T-cell (primary cell): ENCODE data around the gene TP53INP2. TPM values are rescaled to one million over a fixed set of nuclear protein-coding genes. Genes with fewer than 3 reads are reported as not detected.

Experiments used
- ATAC-seq, 4 experiments: fragments of 200-7000 bp in 3 of 4; fragments of 150-1000 bp in 1 of 4; cut with Tn5 transposase; replicated peaks in 1 of 4; 1 replicate in 3 of 4; 2 replicates in 1 of 4; pipeline ENCODE4 v1.10.0; 2021; ENCODE audit warnings: moderate library complexity in 3 of 4, mild to moderate bottlenecking in 2 of 4, moderate number of reproducible peaks in 1 of 4
- CTCF ChIA-PET, 2 donors: fragments of 300-600 bp; sonication (Branson Sonifier 250); formaldehyde crosslinking; loops; one replicate each; lab custom pipeline; 2022; ENCODE audit warnings: antibody characterized with exemption in 2 of 2; lab: Charles Lee
- POLR2A ChIA-PET, 2 donors: fragments of 300-600 bp; sonication (Branson Sonifier 250); formaldehyde crosslinking; loops; one replicate each; lab custom pipeline; 2022; ENCODE audit warnings: antibody characterized with exemption in 2 of 2; lab: Charles Lee
- DNase-seq, 35 experiments: peaks; one replicate each; pipeline versions ENCODE4 v3.0.0 to v3.0.0-alpha.2; 2013 to 2023
- H3K27ac ChIP-seq: one replicate; pipeline ENCODE4 v1.5.1; 2013; ENCODE audit warnings: low read length
- H3K27me3 ChIP-seq, 2 experiments: replicated peaks in 1 of 2; 1 replicate in 1 of 2; 2 replicates in 1 of 2; pipeline versions ENCODE4 v1.6.1 to v1.7.0; 2013; ENCODE audit warnings: low read length in 1 of 2, mixed read lengths in 1 of 2; ENCODE audit not compliant: control insufficient read depth in 2 of 2, insufficient read depth in 2 of 2; ENCODE audit errors: extremely low read depth in 1 of 2
- H3K36me3 ChIP-seq, 2 donors: 1 replicate in 1 of 2; 2 replicates in 1 of 2; pipeline versions ENCODE4 v1.6.1 to v1.7.0; 2013; ENCODE audit warnings: low read length in 1 of 2; ENCODE audit not compliant: control insufficient read depth in 2 of 2, insufficient read depth in 1 of 2; ENCODE audit errors: extremely low read depth in 1 of 2
- H3K4me1 ChIP-seq, 2 experiments: 1 replicate in 1 of 2; 2 replicates in 1 of 2; pipeline versions ENCODE4 v1.6.1 to v1.7.0; 2013; ENCODE audit warnings: low read length in 2 of 2, mixed read lengths in 1 of 2; ENCODE audit not compliant: insufficient read depth in 2 of 2, control insufficient read depth in 1 of 2; ENCODE audit errors: extremely low read depth in 1 of 2
- H3K4me3 ChIP-seq, 2 donors: 1 replicate in 1 of 2; 2 replicates in 1 of 2; pipeline versions ENCODE4 v1.5.1 to v1.7.0; 2013; ENCODE audit warnings: mild to moderate bottlenecking in 2 of 2, low read length in 1 of 2, moderate library complexity in 1 of 2; ENCODE audit not compliant: control insufficient read depth in 1 of 2; ENCODE audit errors: extremely low read depth in 1 of 2
- H3K9me3 ChIP-seq: 2 replicates; pipeline ENCODE4 v1.7.0; 2013
- H3K27ac Mint-ChIP-seq, 2 donors: one replicate each; pipeline ENCODE4 v1.8.0; 2020 to 2021; ENCODE audit warnings: mild to moderate bottlenecking in 2 of 2, mixed read lengths in 2 of 2
- H3K27me3 Mint-ChIP-seq, 2 donors: one replicate each; pipeline ENCODE4 v1.8.0; 2021 to 2022; ENCODE audit warnings: mixed read lengths in 2 of 2
- H3K36me3 Mint-ChIP-seq: one replicate; pipeline ENCODE4 v1.8.0; 2021; ENCODE audit warnings: mixed read lengths
- H3K4me1 Mint-ChIP-seq, 3 donors: one replicate each; pipeline ENCODE4 v1.8.0; 2020 to 2022; ENCODE audit warnings: mixed read lengths in 3 of 3, mild to moderate bottlenecking in 1 of 3
- H3K4me3 Mint-ChIP-seq, 3 donors: one replicate each; pipeline ENCODE4 v1.8.0; 2020 to 2022; ENCODE audit warnings: mild to moderate bottlenecking in 3 of 3, mixed read lengths in 3 of 3, moderate library complexity in 3 of 3
- H3K9me3 Mint-ChIP-seq, 3 donors: one replicate each; pipeline ENCODE4 v1.8.0; 2020 to 2022; ENCODE audit warnings: mixed read lengths in 3 of 3
- WGBS: methylation state at CpG from one replicate; pipeline ENCODE4 v1.1.5; 2013; ENCODE audit warnings: missing lambda C conversion rate; ENCODE audit not compliant: insufficient coverage; 5-methylcytosine and 5-hydroxymethylcytosine counted together
- total RNA-seq, 35 experiments: library from RNA in 6 of 35; stranded (reverse) in 6 of 35; fragments of 120-200 nt in 1 of 35; gene quantifications; one replicate each; pipeline versions ENCODE4 v1.2.1 to v1.2.4 and lab custom pipeline; 2013 to 2026

Gene TP53INP2
- total RNA-seq, 5 donors from 2014 or later (not counting 1 experiment from before 2014, with no cell fraction given) = 1.3 to 56.7 (median 1.9) TPM

DNA sequence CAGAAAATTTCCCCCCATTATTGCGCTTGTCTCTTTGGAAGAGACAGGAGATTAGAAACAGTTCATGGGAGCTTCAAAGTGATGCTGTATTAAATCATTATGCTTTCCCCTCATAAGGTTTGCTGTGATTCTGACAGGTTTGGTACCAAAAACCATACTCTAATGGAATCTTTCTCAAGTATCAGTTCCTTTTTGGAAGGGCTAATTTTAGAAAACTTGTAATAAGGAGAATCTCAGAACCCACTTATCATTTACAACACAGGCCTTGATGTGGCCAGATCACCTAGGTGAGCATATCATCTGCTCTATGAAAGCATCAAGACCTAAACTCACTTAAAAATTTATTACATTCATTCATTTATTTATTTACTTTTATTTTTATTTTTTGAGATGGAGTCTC, 51.2 kb downstream of the TP53INP2 start:
- no peak overlapping the region for H3K4me3 Mint-ChIP-seq
- CTCF ChIA-PET = interaction anchor here in 1 of 2 donors (1.7 kb wide), 1 partner anchor 15 kb away, joined by 6 read pairs; no protein-coding TSS in a partner anchor
- no peaks in the 10 kb centered on the region for H3K4me1 Mint-ChIP-seq
- WGBS = no CpG with 5 or more reads among the region's 1 CpG
- no peaks in the 10 kb centered on the region for H3K9me3 Mint-ChIP-seq
- H3K27me3 Mint-ChIP-seq = no peaks in the 10 kb centered on the region
- peaks cover 5 to 69% of the 10 kb centered on the region in 2 donors for H3K36me3 ChIP-seq
- H3K27ac ChIP-seq = no peak overlapping the region
- POLR2A ChIA-PET = no interaction called here
- no peak overlapping the region for H3K4me3 ChIP-seq
- H3K27me3 ChIP-seq = no peaks in the 10 kb centered on the region
- H3K4me1 ChIP-seq = no peaks in the 10 kb centered on the region
- no peaks in the 10 kb centered on the region for H3K9me3 ChIP-seq
- H3K36me3 Mint-ChIP-seq = peaks cover 52% of the 10 kb centered on the region
- DNase-seq = no peak
- H3K27ac Mint-ChIP-seq = no peak overlapping the region
- ATAC-seq = no peak

DNA sequence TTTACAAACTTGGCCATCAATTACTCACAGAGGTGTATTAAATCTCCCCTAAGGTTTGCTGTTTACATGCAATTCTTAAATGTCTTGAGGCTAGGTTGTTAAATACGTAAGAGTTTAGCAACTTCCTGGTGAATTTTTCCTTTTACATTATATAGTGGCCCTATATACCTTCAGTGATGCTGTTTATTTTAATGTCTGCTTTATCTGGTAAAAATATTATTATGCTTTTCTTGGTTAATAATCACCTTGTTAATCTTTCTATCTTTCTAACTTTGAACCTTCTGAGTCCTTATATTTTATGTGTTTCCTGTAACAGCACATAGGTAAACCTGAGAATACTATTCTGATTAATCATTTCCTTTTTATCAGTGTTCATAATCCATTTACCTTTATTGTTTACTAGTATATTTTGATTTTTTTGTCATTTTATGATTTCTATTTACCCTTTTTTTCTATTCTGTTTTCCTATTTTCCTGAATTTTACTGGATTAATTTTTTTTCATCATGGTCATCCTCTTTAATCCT, 57.9 kb downstream of the TP53INP2 start:
- H3K27ac ChIP-seq = no peak overlapping the region
- H3K4me1 Mint-ChIP-seq = no peaks in the 10 kb centered on the region
- ChIA-PET CTCF (interaction anchor here in 1 of 2 donors (0.6 kb wide), 1 partner anchor 31 kb away, joined by 3 read pairs; no protein-coding TSS in a partner anchor), POLR2A (interaction anchor here in 1 of 2 donors (0.6 kb wide), 2 partner anchors 1172 to 1191 kb away, joined by 3 read pairs; no protein-coding TSS in a partner anchor)
- peaks cover 52% of the 10 kb centered on the region for H3K36me3 Mint-ChIP-seq
- no peak overlapping the region for H3K27ac Mint-ChIP-seq
- no peaks in the 10 kb centered on the region for H3K27me3 Mint-ChIP-seq
- H3K9me3 ChIP-seq = no peaks in the 10 kb centered on the region
- peaks cover 2 to 67% of the 10 kb centered on the region in 2 donors for H3K36me3 ChIP-seq
- H3K4me1 ChIP-seq = no peaks in the 10 kb centered on the region
- DNase-seq (no peak), ATAC-seq (no peak)
- H3K9me3 Mint-ChIP-seq = no peaks in the 10 kb centered on the region
- no peaks in the 10 kb centered on the region for H3K27me3 ChIP-seq
- H3K4me3 ChIP-seq = no peak overlapping the region
- no CpG with 5 or more reads among the region's 1 CpG for WGBS
- H3K4me3 Mint-ChIP-seq = no peak overlapping the region

Other genes starting within 250 kb of the TP53INP2 start
- 10 to 100 TPM; 49.6 to 83.6 (median 73.8) TPM for gene DYNLRB1, start 187.9 kb upstream of the TP53INP2 start, total RNA-seq
- gene MAP1LC3A, start 145.6 kb upstream of the TP53INP2 start, total RNA-seq = 10 to 100 TPM in 2 of 5 donors, 1 to 10 TPM in 3; 2.3 to 15.5 (median 2.6) TPM
- 10 to 100 TPM in 4 of 5 donors, 1 to 10 TPM in 1; 8.6 to 17.1 (median 13.6) TPM for gene PIGU, start 27.3 kb upstream of the TP53INP2 start, total RNA-seq
- gene NCOA6, start 121.3 kb downstream of the TP53INP2 start, total RNA-seq = 10 to 100 TPM; 27.1 to 31.8 (median 28.3) TPM
- 10 to 100 TPM; 31.5 to 47.0 (median 38.1) TPM for gene GGT7, start 168.5 kb downstream of the TP53INP2 start, total RNA-seq
- gene ACSS2, start 172.3 kb downstream of the TP53INP2 start, total RNA-seq = 10 to 100 TPM; 24.7 to 34.7 (median 27.7) TPM